OCI-LY3 (cell line): ENCODE data around the gene ARNT2.

Source experiments
- H2AFZ ChIP-seq: fragments of 200-600, 300-600 bp; shearing (Covaris generic); 2 replicates; pipeline ENCODE4 v1.6.0; 2014; ENCODE audit warnings: antibody characterized with exemption, low read depth, low read length
- H3K27ac ChIP-seq: fragments of 200-600, 300-600 bp; sonication (generic); 2 replicates; pipeline ENCODE4 v1.5.1; 2014; ENCODE audit warnings: mild to moderate bottlenecking, low read length, moderate library complexity, mixed read lengths
- H3K27me3 ChIP-seq: fragments of 200-600, 300-600 bp; sonication (generic); 2 replicates; pipeline ENCODE4 v1.6.1; 2014; ENCODE audit warnings: low read depth, low read length, mixed read lengths
- H3K36me3 ChIP-seq: fragments of 200-600, 300-600 bp; sonication (generic); replicated peaks from 2 replicates; pipeline ENCODE3; 2014; ENCODE audit warnings: low read depth, low read length, mixed read lengths
- H3K4me1 ChIP-seq: fragments of 300-600, 200-600 bp; sonication (generic); 2 replicates; pipeline ENCODE4 v1.6.1; 2014; ENCODE audit warnings: low read length, mixed read lengths
- H3K4me2 ChIP-seq: fragments of 200-600, 300-600 bp; sonication (generic); 2 replicates; pipeline ENCODE4 v1.6.1; 2014; ENCODE audit warnings: low read length, mixed read lengths
- H3K4me3 ChIP-seq: fragments of 300-600, 200-600 bp; sonication (generic); 2 replicates; pipeline ENCODE4 v1.5.1; 2014; ENCODE audit warnings: antibody characterized with exemption, mild to moderate bottlenecking, low read length, moderate library complexity
- H3K79me2 ChIP-seq: fragments of 300-600, 200-600 bp; shearing (Covaris generic); 2 replicates; pipeline ENCODE4 v1.6.1; 2014; ENCODE audit warnings: mild to moderate bottlenecking, low read length, mixed read lengths
- H3K9ac ChIP-seq: fragments of 300-600, 200-600 bp; shearing (Covaris generic); 2 replicates; pipeline ENCODE4 v1.6.0; 2014; ENCODE audit warnings: mild to moderate bottlenecking, low read length, moderate library complexity
- H3K9me3 ChIP-seq: fragments of 200-600, 300-600 bp; shearing (Covaris generic); 2 replicates; pipeline ENCODE4 v1.6.1; 2014; ENCODE audit warnings: low read length, mixed read lengths; ENCODE audit not compliant: insufficient read depth
- H4K20me1 ChIP-seq: fragments of 200-600, 300-600 bp; sonication (generic); 2 replicates; pipeline ENCODE4 v1.6.1; 2016; ENCODE audit warnings: low read length, mixed read lengths; ENCODE audit not compliant: insufficient read depth
- CTCF ChIP-seq: fragments of 200-600, 300-600 bp; sonication (generic); IDR thresholded peaks from 2 replicates; pipeline ENCODE4 v1.5.1; 2014; ENCODE audit warnings: antibody characterized with exemption, low read length, low read depth
- EZH2phosphoT487 ChIP-seq: fragments of 200-600 bp; shearing (Covaris generic); IDR thresholded peaks from 2 replicates; pipeline ENCODE4 v1.6.1; 2018; ENCODE audit warnings: antibody characterized with exemption, mixed run types, low read depth

The ARNT2 gene

GRCh38 chr15:80562033-80562432 is 157.9 kb downstream of the ARNT2 start:
- peaks cover 17% of the 10 kb centered on the region for H3K4me1 ChIP-seq

GRCh38 chr15:80562846-80563245 is 158.7 kb downstream of the ARNT2 start:
- H3K9me3 ChIP-seq, result no peaks in the 10 kb centered on the region
- no peaks in the 10 kb centered on the region for H3K27me3 ChIP-seq
- H3K4me2 ChIP-seq, result no peak overlapping the region
- H3K79me2 ChIP-seq, result no peaks in the 10 kb centered on the region
- no peaks in the 10 kb centered on the region for H4K20me1 ChIP-seq
- no peak overlapping the region for H3K27ac ChIP-seq
- H3K4me1 ChIP-seq, result peaks cover 25% of the 10 kb centered on the region
- H2AFZ ChIP-seq, result no peak overlapping the region
- H3K36me3 ChIP-seq, result no peaks in the 10 kb centered on the region
- no peak overlapping the region for H3K4me3 ChIP-seq
- no peak overlapping the region for H3K9ac ChIP-seq
- no peak for TF ChIP-seq EZH2phosphoT487
- TF ChIP-seq CTCF, result no peak

More at GRCh38 chr15:80562033-80562432, 157.9 kb downstream of the ARNT2 start:
- H3K27me3 ChIP-seq, result no peaks in the 10 kb centered on the region
- no peak for TF ChIP-seq EZH2phosphoT487
- TF ChIP-seq CTCF, result no peak
- no peaks in the 10 kb centered on the region for H4K20me1 ChIP-seq
- H3K36me3 ChIP-seq, result no peaks in the 10 kb centered on the region
- no peak overlapping the region for H3K4me3 ChIP-seq
- no peak overlapping the region for H3K9ac ChIP-seq
- H3K79me2 ChIP-seq, result no peaks in the 10 kb centered on the region
- H3K9me3 ChIP-seq, result no peaks in the 10 kb centered on the region
- no peak overlapping the region for H3K4me2 ChIP-seq
- no peak overlapping the region for H3K27ac ChIP-seq
- no peak overlapping the region for H2AFZ ChIP-seq

DNA sequence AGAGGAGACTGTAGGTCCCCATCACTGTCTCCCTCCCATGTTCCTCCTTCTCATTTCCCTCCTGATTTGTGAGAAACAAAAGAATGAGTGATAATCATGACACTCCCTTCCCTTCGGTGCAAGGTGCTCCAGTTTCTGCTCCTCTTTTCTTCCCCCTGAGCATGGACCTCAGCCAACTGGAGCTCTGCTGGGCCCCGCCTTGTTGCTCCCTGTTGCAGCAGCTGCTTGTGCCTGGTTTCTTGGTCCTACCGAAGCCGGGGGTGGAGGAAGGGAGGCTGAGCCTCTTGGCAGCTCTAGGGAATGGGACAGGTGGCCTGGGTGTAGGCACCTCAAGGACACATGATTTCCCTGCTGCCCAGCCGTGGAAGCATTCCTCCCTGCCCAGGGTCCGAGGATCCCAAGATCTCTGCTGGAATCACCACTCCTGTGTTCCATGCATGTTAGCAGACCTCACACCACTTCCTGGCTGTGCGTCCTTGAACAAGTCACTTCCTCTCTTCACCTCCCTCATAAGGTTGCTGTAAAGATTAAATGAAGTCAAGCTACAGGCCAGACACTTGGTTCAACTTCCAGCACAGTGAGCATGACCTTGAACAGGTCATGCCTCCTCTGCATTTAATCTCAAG is 159.3 kb downstream of the ARNT2 start:
- no peaks in the 10 kb centered on the region for H3K79me2 ChIP-seq
- no peaks in the 10 kb centered on the region for H3K9me3 ChIP-seq
- no peak overlapping the region for H3K4me3 ChIP-seq
- H3K4me1 ChIP-seq, result peaks cover 32% of the 10 kb centered on the region
- no peak overlapping the region for H3K9ac ChIP-seq
- no peaks in the 10 kb centered on the region for H3K36me3 ChIP-seq
- no peak for TF ChIP-seq CTCF
- TF ChIP-seq EZH2phosphoT487, result no peak
- H3K27me3 ChIP-seq, result no peaks in the 10 kb centered on the region
- H3K4me2 ChIP-seq, result no peak overlapping the region
- H3K27ac ChIP-seq, result no peak overlapping the region
- no peak overlapping the region for H2AFZ ChIP-seq
- no peaks in the 10 kb centered on the region for H4K20me1 ChIP-seq

DNA sequence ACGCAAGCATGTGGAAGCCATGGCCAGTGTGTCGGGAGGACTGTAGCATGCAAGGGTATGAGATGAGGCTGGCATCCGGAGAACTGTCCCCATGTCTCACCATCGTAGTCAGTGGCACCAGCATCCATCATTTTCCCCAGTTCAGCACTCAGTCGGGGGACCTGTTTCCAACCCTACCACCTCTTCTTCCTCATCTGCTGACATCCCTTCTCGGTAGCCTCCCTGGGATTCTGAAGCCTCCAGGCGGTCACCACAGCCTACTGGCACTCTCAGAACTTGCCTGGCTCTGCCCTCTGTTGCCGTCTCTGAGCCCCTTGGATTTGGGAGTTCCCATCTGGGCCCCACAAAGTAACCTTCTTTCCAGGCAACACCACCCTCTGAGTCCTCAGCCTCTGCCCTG is 159.9 kb downstream of the ARNT2 start:
- H3K9me3 ChIP-seq, result no peaks in the 10 kb centered on the region
- H3K4me1 ChIP-seq, result peaks cover 36% of the 10 kb centered on the region
- H3K36me3 ChIP-seq, result no peaks in the 10 kb centered on the region
- no peak overlapping the region for H3K4me2 ChIP-seq
- H4K20me1 ChIP-seq, result no peaks in the 10 kb centered on the region
- no peaks in the 10 kb centered on the region for H3K79me2 ChIP-seq
- no peaks in the 10 kb centered on the region for H3K27me3 ChIP-seq
- H3K4me3 ChIP-seq, result no peak overlapping the region
- no peak overlapping the region for H2AFZ ChIP-seq
- TF ChIP-seq EZH2phosphoT487 (no peak), CTCF (no peak)
- no peak overlapping the region for H3K27ac ChIP-seq
- H3K9ac ChIP-seq, result no peak overlapping the region
